Activated CD4-positive, alpha-beta memory T cell treated with anti-CD3 and anti-CD28 coated beads, Interleukin-2, amount 10 ng/mL, durations not matched to agents 7 days and 5 days (primary cell): ENCODE results near the gene PRAME. TPM values are rescaled to one million over a fixed set of nuclear protein-coding genes. Genes with fewer than 3 reads are reported as not detected.
"Not testable (repeated sequence)": the region's sequence is repeated elsewhere in the genome, so short reads cannot be mapped to it uniquely, and the experiment has no call there.

Source experiments
- CTCF ChIA-PET: fragments of 350-600 bp; sonication (Branson Sonifier 250); formaldehyde crosslinking; loops from one replicate; lab custom pipeline; 2021; ENCODE audit warnings: antibody characterized with exemption, inconsistent platforms; lab: Charles Lee
- POLR2A ChIA-PET: fragments of 350-600 bp; sonication (Branson Sonifier 250); formaldehyde crosslinking; loops from one replicate; lab custom pipeline; 2021; ENCODE audit warnings: antibody characterized with exemption; lab: Charles Lee
- DNase-seq: peaks from one replicate; pipeline ENCODE4 v3.0.0-alpha.2; 2020
- H3K27ac Mint-ChIP-seq: one replicate; pipeline ENCODE4 v1.8.0; 2021; ENCODE audit warnings: mild to moderate bottlenecking, mixed read lengths
- H3K27me3 Mint-ChIP-seq: one replicate; pipeline ENCODE4 v1.8.0; 2021; ENCODE audit warnings: mixed read lengths
- H3K36me3 Mint-ChIP-seq: one replicate; pipeline ENCODE4 v1.8.0; 2021; ENCODE audit warnings: low read depth, mixed read lengths
- H3K4me1 Mint-ChIP-seq: one replicate; pipeline ENCODE4 v1.8.0; 2021; ENCODE audit warnings: mixed read lengths
- H3K4me3 Mint-ChIP-seq: one replicate; pipeline ENCODE4 v1.8.0; 2021; ENCODE audit warnings: mild to moderate bottlenecking, mixed read lengths
- H3K9me3 Mint-ChIP-seq: one replicate; pipeline ENCODE4 v1.8.0; 2021; ENCODE audit warnings: mixed read lengths
- total RNA-seq, 2 experiments: library from RNA; stranded (reverse); gene quantifications; one replicate each; pipeline ENCODE4 v1.2.3, GENCODE V29; 2021

The PRAME gene
- total RNA-seq, 2 experiments from 2014 or later = not detected

DNA sequence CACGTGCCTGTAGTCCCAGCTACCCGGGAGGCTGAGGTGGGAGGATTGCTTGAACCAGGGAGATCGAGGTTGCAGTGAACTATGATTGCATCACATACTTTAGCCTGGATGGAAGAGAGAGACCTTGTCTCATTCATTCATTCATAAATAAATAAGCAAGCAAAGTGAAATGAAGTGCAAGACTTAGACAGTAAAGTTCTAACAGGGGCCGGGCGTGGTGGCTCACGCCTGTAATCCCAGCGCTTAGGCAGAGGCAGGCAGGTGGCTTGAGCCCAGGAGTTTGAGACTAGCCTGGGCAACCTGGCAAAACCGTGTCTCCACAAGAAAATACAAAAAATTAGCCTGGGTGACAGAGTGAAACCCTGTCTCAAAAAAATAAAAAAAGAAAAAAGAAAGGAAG is 37.4 kb downstream of the PRAME start:
- ChIA-PET POLR2A (no interaction called here), CTCF (no interaction called here)
- DNase-seq = no peak
- no peak overlapping the region for H3K4me3 Mint-ChIP-seq
- H3K36me3 Mint-ChIP-seq = no peaks in the 10 kb centered on the region
- H3K27ac Mint-ChIP-seq = no peak overlapping the region
- peaks cover 4% of the 10 kb centered on the region for H3K4me1 Mint-ChIP-seq
- H3K9me3 Mint-ChIP-seq = no peaks in the 10 kb centered on the region
- peaks cover 28% of the 10 kb centered on the region for H3K27me3 Mint-ChIP-seq

DNA sequence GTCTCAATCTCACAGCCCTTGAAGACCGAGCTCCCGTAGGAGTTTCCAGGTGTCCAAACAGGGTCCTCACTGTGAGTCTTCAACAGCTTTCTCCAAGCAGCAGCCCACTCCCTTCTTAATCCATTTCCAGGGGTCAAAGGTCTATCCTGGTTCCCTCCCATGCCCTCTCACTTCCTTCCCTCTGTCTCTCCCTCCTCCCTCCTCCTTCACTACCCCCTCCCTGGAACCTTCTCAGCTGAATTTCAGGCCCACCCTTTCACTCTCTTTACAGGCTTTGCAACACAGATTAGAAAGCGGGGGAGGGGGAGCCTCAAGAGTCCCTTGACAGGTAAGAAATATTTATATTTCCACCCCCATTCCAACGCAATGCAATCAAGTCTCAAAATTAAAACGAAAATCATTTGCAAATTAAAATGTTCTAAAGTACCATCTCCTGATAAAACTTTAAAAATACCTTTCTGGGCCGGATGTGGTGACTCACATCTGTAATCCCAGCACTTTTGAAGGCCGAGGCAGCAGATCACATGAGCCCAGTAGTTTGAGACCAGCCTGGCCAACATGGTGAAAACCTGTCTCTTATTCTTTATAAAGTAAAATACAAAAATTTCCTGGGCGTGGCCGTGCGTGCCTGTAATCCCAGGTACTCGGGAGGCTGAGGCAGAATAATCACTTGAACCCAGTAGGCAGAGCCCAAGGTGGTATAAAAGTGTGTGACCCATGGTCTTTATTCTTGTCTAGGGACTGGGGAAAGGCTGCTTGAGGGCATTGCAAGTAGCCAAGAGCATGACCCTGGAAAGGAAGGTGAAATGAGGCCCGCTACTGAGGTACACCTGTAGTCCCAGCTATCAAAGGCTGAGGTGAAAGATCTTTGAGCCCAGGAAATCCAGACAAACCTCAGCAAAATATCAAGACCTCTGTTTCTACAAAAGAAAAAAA is 38.1 kb downstream of the PRAME start:
- Mint-ChIP-seq H3K4me3 (no peak overlapping the region), H3K4me1 (peaks cover 4% of the 10 kb centered on the region), H3K36me3 (no peaks in the 10 kb centered on the region), H3K9me3 (no peaks in the 10 kb centered on the region), H3K27ac (no peak overlapping the region), H3K27me3 (peaks cover 29% of the 10 kb centered on the region)
- POLR2A ChIA-PET = no interaction called here
- CTCF ChIA-PET = no interaction called here
- no peak for DNase-seq

DNA sequence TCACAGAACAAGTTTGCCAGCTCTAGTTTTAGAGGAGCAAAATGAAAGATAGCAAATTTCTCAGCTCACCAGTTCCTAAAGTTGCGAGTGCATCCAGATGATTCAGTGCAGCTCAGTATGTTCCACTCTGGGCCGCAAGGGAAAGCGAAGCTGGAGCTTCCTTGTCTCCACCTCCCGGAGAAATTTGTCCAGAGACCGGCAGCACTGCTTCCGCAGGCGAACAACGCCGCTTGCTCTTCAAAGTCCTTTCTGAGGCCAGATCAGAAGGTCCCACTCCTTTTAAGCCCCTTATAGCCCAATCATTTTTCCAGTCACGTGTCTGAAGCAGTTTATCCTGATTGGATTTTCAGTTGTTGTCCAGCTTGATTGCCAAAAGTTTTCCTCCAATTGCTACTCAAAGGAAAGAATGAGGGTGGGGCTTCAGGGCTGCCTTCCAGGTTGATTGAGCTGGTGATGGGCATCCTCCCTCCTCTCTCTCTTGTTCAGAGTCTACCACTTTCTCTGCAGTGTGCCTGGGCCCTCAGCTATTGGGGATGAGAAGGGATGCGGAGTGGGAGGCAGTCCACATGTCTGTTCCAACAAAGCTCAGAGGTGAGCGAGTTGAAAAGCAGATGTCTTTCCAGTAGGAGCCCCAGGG is 38.9 kb downstream of the PRAME start, which contains the start of gene ZNF280A:
ZNF280A (minus strand) TSS at position 251 of the 637 bp plus-strand sequence. CDS start 4,640 bp downstream, outside the sequence.
- CTCF ChIA-PET = interaction anchor here (1.2 kb wide), 1 partner anchor 11 kb away, joined by 6 read pairs; the partner anchor contains the start of gene ZNF280B
- H3K27ac Mint-ChIP-seq = no peak within 1 kb of the TSS
- DNase-seq = no peak
- H3K36me3 Mint-ChIP-seq = no peaks in the 10 kb centered on the region
- H3K27me3 Mint-ChIP-seq = peaks cover 31% of the 10 kb centered on the region
- no peak within 1 kb of the TSS for H3K4me3 Mint-ChIP-seq
- H3K9me3 Mint-ChIP-seq = no peaks in the 10 kb centered on the region
- POLR2A ChIA-PET = no interaction called here
- peaks cover 4% of the 10 kb centered on the region for H3K4me1 Mint-ChIP-seq

DNA sequence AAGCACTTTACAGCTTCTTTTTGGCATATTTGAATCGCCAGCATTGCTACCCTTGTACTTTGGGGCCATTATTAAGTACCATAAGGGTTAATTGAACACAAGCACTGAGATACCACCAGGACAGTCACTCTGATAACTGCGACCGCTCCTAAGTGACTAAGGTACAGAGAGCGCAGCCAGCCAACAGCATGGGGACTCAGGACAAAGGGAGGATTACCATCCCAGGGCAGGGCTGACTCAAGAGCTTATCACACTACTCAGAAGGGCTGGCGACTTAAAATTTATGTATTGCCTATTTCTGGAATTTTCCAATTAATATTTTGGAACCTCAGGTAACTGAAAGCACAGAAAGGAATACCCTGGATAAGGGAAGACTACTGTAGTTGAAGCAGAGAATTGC is 39.5 kb downstream of the PRAME start:
- Mint-ChIP-seq H3K9me3 (no peaks in the 10 kb centered on the region), H3K27me3 (peaks cover 32% of the 10 kb centered on the region), H3K36me3 (no peaks in the 10 kb centered on the region), H3K4me1 (peaks cover 4% of the 10 kb centered on the region), H3K27ac (no peak overlapping the region), H3K4me3 (no peak overlapping the region)
- no peak for DNase-seq
- POLR2A ChIA-PET = no interaction called here
- CTCF ChIA-PET = interaction anchor here (1.2 kb wide), 1 partner anchor 11 kb away, joined by 6 read pairs; the partner anchor contains the start of gene ZNF280B

DNA sequence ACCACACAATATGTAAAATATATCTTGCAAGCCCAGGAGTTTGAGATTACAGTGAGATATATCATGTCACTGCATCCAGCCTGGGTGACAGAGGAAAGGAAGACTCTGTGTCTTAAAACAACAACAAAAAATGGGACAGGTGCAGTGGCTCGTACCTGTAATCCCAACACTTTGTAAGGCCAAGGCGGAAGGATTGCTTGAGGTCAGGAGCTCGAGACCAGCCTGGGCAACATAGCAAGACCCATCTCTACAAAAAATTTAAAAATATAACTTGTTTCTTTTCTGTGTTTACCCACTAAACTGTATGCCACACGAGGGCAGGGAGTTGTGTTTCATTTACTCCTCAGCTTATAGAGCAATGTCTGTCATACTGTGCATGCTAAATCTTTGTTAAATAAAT is 42.1 kb downstream of the PRAME start:
- ChIA-PET CTCF (interaction anchor here (2.6 kb wide), 1 partner anchor 8 kb away, joined by 8 read pairs; the partner anchor contains the start of gene ZNF280B), POLR2A (no interaction called here)
- H3K27me3 Mint-ChIP-seq = peaks cover 32% of the 10 kb centered on the region
- no peak overlapping the region for H3K4me3 Mint-ChIP-seq
- H3K9me3 Mint-ChIP-seq = no peaks in the 10 kb centered on the region
- H3K27ac Mint-ChIP-seq = no peak overlapping the region
- H3K36me3 Mint-ChIP-seq = no peaks in the 10 kb centered on the region
- peaks cover 4% of the 10 kb centered on the region for H3K4me1 Mint-ChIP-seq
- no peak for DNase-seq

DNA sequence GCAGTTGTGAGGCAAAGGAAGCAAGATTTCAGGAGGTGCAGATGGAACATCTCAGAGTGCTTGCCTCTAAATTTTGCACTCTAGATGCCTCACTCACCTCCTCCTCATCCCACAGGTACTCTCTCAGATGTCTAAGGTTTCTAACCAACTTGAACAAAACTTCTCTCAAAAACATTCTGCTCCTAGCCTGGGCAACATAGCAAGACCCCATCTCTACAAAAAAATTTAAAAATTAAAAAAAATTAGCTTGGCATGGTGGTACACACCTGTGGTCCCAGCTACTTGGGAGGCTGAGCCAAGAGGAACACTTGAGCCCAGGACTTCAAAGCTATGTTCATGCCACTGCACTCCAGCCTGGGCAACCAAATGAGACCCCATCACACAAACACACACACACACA is 43.2 kb downstream of the PRAME start:
- Mint-ChIP-seq H3K9me3 (peaks cover 3% of the 10 kb centered on the region), H3K4me1 (peaks cover 2% of the 10 kb centered on the region), H3K4me3 (no peak overlapping the region), H3K36me3 (no peaks in the 10 kb centered on the region), H3K27ac (no peak overlapping the region), H3K27me3 (peaks cover 32% of the 10 kb centered on the region)
- no peak for DNase-seq
- CTCF ChIA-PET = no interaction called here
- POLR2A ChIA-PET = no interaction called here

DNA sequence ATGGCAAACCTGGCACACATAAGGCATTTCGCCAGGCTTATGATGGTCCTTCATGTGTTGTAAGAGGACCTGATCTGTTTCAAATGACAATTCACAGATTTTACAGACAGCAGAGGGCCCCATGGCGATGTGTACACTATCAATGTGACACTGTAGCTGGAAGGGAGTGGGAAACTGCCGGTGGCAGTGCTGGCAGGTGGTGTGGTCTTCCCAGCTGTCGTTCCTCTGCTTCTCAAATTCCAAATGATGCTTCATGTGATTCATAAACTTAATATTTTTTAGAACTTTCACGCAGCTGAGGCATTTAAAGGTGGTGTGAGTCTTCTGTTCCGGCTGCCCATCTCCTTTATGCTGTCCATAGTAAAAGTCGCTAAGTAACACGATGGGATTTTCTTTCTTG is 44.6 kb downstream of the PRAME start:
- H3K36me3 Mint-ChIP-seq, POLR2A ChIA-PET, H3K4me1 Mint-ChIP-seq, H3K4me3 Mint-ChIP-seq, DNase-seq, H3K9me3 Mint-ChIP-seq, H3K27ac Mint-ChIP-seq, CTCF ChIA-PET: not testable (repeated sequence)
- peaks cover 32% of the 10 kb centered on the region for H3K27me3 Mint-ChIP-seq

DNA sequence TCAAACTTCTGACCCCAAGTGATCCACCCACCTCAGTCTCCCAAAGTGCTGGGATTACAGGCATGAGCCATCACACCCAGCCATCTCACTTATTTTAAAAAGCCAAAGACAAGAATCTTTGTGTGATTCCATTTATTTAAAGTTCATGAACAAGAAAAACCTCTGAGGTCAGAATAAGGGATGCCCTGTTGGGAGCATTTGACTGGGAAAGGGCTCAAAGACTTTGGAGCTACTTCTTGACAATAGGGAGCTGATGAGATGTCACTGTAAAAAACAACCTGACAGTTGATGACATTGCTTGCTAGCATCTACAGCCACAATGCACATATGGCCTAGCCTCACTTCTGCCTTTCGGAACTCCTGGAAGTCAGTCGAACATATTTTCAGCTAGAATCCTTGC is 45.4 kb downstream of the PRAME start:
- peaks cover 9% of the 10 kb centered on the region for H3K9me3 Mint-ChIP-seq
- POLR2A ChIA-PET = no interaction called here
- no peak overlapping the region for H3K4me3 Mint-ChIP-seq
- DNase-seq = no peak
- peaks cover 32% of the 10 kb centered on the region for H3K27me3 Mint-ChIP-seq
- H3K4me1 Mint-ChIP-seq = peaks cover 2% of the 10 kb centered on the region
- CTCF ChIA-PET = no interaction called here
- H3K36me3 Mint-ChIP-seq = peaks cover 6% of the 10 kb centered on the region
- no peak overlapping the region for H3K27ac Mint-ChIP-seq

DNA sequence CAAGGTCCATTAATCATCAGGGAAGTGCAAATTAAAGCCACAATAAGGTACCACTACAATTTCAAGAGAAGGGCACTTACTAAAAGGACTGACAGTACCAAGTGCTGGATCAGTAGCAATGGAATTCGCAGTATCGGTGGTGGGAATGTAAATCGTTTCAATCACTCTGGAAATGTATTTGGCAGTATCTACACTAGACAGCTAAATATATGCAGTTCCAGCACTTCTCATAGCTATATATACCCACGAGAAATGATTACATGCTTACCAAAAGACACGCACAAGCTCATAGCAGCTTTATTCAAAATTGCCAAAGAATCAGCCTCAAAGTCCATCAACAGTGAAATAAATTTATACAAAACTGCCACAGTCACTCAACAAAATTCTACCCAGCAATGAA is 46.1 kb downstream of the PRAME start:
- ChIA-PET CTCF (no interaction called here), POLR2A (no interaction called here)
- Mint-ChIP-seq H3K4me3 (no peak overlapping the region), H3K36me3 (peaks cover 6% of the 10 kb centered on the region), H3K27me3 (peaks cover 32% of the 10 kb centered on the region), H3K4me1 (peaks cover 3% of the 10 kb centered on the region), H3K27ac (no peak overlapping the region), H3K9me3 (peaks cover 9% of the 10 kb centered on the region)
- no peak for DNase-seq

DNA sequence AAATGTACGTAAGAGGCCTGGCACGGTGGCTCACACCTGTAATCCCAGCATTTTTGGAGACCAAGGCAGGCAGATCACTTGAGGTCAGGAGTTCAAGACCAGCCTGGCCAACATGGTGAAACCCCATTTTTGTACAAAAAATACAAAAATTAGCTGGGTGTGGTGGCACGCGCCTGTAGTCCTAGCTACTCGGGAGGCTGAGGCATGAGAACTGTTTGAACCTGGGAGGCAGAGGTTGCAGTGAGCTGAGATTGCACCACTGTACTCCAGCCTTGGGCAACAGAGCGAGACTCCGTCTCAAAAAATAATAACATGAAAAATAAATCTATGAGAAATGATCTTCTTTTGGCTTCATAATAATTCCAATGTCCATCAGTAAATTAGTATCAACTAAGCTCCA is 48.2 kb downstream of the PRAME start:
- Mint-ChIP-seq H3K4me1 (peaks cover 13% of the 10 kb centered on the region), H3K27me3 (peaks cover 20% of the 10 kb centered on the region), H3K36me3 (peaks cover 13% of the 10 kb centered on the region)
- DNase-seq, H3K9me3 Mint-ChIP-seq, H3K27ac Mint-ChIP-seq, H3K4me3 Mint-ChIP-seq, POLR2A ChIA-PET: not testable (repeated sequence)
- CTCF ChIA-PET = interaction anchor here (0.7 kb wide), 1 partner anchor 22 kb away, joined by 3 read pairs; no protein-coding TSS in a partner anchor

DNA sequence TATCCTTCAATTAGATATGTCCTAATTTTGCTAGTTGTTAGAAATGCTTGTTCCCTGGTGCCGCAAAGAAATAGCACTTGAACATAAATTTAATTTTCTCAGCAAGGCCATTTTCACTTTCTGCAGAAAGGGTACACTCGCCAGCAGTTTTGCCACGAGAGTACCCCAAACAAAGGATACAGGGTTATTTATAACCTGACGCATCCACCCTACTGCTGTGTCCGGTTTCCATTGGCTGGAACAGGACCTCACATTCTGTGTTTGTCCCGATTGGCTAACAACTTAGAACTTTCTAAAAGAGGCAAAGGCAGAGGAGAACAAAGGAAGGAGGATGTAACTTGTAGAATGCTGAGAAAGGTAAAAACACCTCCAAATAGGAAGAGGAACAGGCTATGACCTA is 49.2 kb downstream of the PRAME start:
- H3K9me3 Mint-ChIP-seq, POLR2A ChIA-PET, H3K4me3 Mint-ChIP-seq, DNase-seq, H3K27ac Mint-ChIP-seq: not testable (repeated sequence)
- H3K27me3 Mint-ChIP-seq = peaks cover 13% of the 10 kb centered on the region
- peaks cover 13% of the 10 kb centered on the region for H3K4me1 Mint-ChIP-seq
- CTCF ChIA-PET = interaction anchor here (1.7 to 2.3 kb wide), 3 partner anchors 19 to 31 kb away, joined by 4 to 9 read pairs (median 4); no protein-coding TSS in a partner anchor
- H3K36me3 Mint-ChIP-seq = peaks cover 17% of the 10 kb centered on the region

DNA sequence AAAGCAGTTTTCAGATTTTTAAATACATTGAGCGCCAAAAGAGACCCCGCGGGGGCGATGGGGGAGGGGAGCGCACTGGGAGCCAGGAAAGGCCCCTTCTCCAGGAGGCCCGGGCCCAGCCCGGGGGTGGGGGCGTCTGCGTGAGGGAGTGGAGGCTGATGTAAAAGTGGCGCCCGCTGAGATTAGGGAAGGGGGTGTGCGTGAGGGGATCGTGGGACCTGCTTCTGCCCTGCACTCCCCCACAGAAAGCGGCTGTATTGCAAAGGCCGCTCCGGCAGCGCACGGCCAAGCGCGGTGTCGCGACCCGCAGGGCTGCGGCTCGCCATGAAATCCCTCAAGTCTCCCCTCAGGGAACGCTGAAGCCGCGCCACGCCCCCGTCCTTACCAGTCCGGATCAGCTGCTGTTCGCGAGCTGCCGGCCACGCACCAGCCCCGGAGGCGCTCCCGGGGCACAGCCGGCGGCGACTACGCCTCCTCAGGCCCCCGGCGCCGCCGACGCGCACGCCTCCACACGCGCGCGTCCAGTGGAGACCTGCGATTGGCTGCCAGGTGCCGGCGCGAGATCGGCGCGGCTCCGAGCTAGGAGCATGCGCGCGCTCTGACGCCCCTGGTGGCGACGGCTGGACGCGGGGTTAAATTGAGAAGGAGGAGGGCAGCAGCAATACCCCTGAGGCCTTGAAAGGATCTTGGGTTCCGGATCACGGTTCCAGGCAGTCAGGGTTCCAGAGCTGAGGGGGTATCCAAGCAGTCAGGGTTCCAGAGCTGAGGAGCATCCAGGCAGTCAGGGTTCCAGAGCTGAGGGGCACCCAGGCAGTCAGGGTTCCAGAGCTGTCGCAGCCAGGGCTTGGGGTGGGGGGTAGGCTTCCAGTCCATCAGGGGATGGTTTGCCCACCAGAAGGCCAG is 50.5 kb downstream of the PRAME start, which contains the start of gene ZNF280B:
ZNF280B (minus strand) TSS at position 469 of the 903 bp plus-strand sequence. CDS start 19,344 bp downstream, outside the sequence.
- CTCF ChIA-PET = interaction anchor here (0.5 to 2.6 kb wide), 19 partner anchors 9 to 148 kb away, joined by 3 to 9 read pairs (median 4); partner anchors contain the start of gene ZNF280A
- H3K4me1 Mint-ChIP-seq = peaks cover 13% of the 10 kb centered on the region
- H3K4me3 Mint-ChIP-seq = peak within 1 kb of the TSS; percentile 69
- DNase-seq = peak; percentile 87
- POLR2A ChIA-PET = no interaction called here
- no peak within 1 kb of the TSS for H3K27ac Mint-ChIP-seq
- H3K36me3 Mint-ChIP-seq = peaks cover 24% of the 10 kb centered on the region
- H3K9me3 Mint-ChIP-seq = peaks cover 9% of the 10 kb centered on the region
- peaks cover 10% of the 10 kb centered on the region for H3K27me3 Mint-ChIP-seq
